Peyer's patch (tissue), 4 donors: ENCODE results near the gene SLF1. TPM values are rescaled to one million over a fixed set of nuclear protein-coding genes. Genes with fewer than 3 reads are reported as not detected.
A peak's percentile ranks its signal among the peaks of the same experiment; 100 is the strongest.
"Not testable (repeated sequence)": the region's sequence is repeated elsewhere in the genome, so short reads cannot be mapped to it uniquely, and the experiment has no call there.

Source experiments
- DNase-seq, 3 donors: peaks; one replicate each; pipeline ENCODE4 v3.0.0-alpha.2; 2017 to 2019
- H3K27ac ChIP-seq, 4 donors: fragments of 200-600 bp; sonication (generic); one replicate each; pipeline ENCODE4 v1.5.1; 2016 to 2019
- H3K27me3 ChIP-seq, 2 donors: fragments of 200-600 bp; sonication (generic); one replicate each; pipeline ENCODE4 v1.5.1; 2019
- H3K36me3 ChIP-seq, 3 donors: fragments of 200-600 bp; sonication (generic); one replicate each; pipeline ENCODE4 v1.5.1; 2016 to 2019
- H3K4me1 ChIP-seq, 4 donors: fragments of 200-600 bp; sonication (generic); one replicate each; pipeline ENCODE4 v1.5.1; 2016 to 2019
- H3K4me3 ChIP-seq, 4 donors: fragments of 200-600 bp; sonication (generic); 1 replicate in 3 of 4; 2 replicates in 1 of 4; pipeline ENCODE4 v1.5.1; 2016 to 2019; ENCODE audit warnings: mild to moderate bottlenecking in 1 of 4
- H3K9me3 ChIP-seq, 4 donors: fragments of 200-600 bp; sonication (generic); one replicate each; pipeline ENCODE4 v1.5.1; 2016 to 2019; ENCODE audit warnings: mild to moderate bottlenecking in 1 of 4
- POLR2A ChIP-seq, 2 donors: fragments of 450-650 bp; IDR thresholded peaks; one replicate each; pipeline ENCODE4 v1.5.1; 2017; ENCODE audit warnings: antibody characterized with exemption in 2 of 2, mild to moderate bottlenecking in 2 of 2, moderate library complexity in 2 of 2
- total RNA-seq, 4 donors: library from RNA; depleted of rRNA; stranded (reverse); fragments of >200 nt; gene quantifications; one replicate each; pipeline ENCODE4 v1.1.0, GENCODE V29; 2016
- TF ChIP-seq, protein P1 (sequence below), 6 experiments: fragments of 450-650 bp in 4 of 6; fragments of 200-600 bp in 2 of 6; sonication (generic) in 1 of 6; IDR thresholded peaks; one replicate each; pipeline ENCODE4 v1.5.1; 2017 to 2019; ENCODE audit warnings: antibody characterized with exemption in 6 of 6, mild to moderate bottlenecking in 3 of 6, moderate library complexity in 1 of 6

SLF1 gene
- total RNA-seq = 10 to 100 TPM; 17.8 to 27.9 (median 24.6) TPM

DNA sequence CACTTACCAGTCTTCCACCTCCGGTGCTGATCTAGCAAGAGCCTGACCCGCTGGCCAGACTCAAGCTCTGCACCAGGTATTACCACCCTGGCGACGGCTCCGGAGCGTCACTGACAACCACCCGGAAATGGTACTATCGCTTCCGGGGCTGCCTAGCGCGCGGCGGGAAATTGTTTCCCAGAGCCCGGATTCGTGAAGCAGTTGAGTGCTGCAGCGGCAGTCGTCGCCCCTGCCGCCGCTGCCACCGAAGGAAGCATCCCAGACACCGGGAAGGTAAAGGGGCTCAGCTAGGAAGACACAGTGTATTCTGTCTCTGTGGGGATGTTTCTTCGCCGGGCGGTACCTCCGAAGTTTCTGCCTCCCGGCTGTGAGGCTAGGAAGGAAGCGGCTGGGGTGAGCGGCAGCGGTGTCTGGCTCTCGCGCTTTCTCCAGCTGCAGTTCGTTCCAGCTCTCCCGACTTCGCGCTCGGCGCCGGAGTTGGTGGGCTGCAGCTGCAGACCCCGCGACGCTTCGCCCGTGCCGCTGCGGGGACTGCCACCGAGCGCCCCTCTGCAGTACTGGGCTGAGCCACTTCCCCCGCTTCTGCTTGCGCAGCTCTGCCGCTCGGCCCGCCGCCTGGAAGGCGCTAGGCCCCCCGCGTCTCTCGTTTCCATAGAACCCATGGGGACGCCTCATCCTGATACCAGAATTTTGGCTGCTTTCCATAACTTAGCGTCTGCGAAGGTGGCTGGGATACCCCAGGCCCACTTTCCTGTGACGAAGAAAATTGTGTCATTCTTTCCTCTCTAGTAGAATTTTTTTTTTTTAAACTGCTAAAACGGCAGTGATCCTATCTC lies at the start of gene SLF1, which contains the start of gene KIAA0825:
SLF1 (plus strand) TSS at position 177 of the 836 bp plus-strand sequence. CDS start 10,142 bp downstream, outside the sequence.
KIAA0825 (minus strand) TSS at position 112 of the 836 bp plus-strand sequence. CDS start 81,478 bp downstream, outside the sequence.
- peak within 1 kb of the TSS; percentile 64 to 83 (median 78) for H3K4me3 ChIP-seq
- DNase-seq = peak; percentile 86 to 94 (median 90)
- peak within 1 kb of the TSS; percentile 66 to 97 (median 83) for H3K27ac ChIP-seq

DNA sequence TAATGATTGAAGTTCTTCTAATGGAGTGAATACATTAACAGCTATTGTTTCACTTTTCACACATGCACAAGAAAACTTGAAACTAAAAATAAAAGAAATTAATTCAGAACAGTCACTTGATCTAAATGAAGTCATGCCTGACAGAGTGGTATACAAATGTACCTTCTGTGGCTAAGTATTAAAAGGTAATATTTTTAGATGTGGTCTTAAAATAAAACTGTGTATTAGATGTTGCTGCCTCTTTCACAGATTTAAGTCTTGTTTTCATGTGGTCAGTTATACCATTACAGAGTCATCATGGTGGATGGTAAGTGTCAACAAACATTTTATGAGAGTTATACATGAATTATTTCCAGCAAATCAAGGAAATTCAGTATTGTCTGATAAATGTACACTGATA lies 47.1 kb upstream of the SLF1 start:
- no peaks in the 10 kb centered on the region for H3K4me1 ChIP-seq
- DNase-seq = no peak
- no peaks in the 10 kb centered on the region for H3K9me3 ChIP-seq
- no peak overlapping the region for H3K4me3 ChIP-seq
- H3K36me3 ChIP-seq = no peaks in the 10 kb centered on the region
- H3K27ac ChIP-seq = no peak overlapping the region
- TF ChIP-seq POLR2A (IDR thresholded peaks at IDR 0.05) = no peak
- TF ChIP-seq, protein P1, sequence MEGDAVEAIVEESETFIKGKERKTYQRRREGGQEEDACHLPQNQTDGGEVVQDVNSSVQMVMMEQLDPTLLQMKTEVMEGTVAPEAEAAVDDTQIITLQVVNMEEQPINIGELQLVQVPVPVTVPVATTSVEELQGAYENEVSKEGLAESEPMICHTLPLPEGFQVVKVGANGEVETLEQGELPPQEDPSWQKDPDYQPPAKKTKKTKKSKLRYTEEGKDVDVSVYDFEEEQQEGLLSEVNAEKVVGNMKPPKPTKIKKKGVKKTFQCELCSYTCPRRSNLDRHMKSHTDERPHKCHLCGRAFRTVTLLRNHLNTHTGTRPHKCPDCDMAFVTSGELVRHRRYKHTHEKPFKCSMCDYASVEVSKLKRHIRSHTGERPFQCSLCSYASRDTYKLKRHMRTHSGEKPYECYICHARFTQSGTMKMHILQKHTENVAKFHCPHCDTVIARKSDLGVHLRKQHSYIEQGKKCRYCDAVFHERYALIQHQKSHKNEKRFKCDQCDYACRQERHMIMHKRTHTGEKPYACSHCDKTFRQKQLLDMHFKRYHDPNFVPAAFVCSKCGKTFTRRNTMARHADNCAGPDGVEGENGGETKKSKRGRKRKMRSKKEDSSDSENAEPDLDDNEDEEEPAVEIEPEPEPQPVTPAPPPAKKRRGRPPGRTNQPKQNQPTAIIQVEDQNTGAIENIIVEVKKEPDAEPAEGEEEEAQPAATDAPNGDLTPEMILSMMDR (IDR thresholded peaks at IDR 0.05) = no peak
- H3K27me3 ChIP-seq = no peaks in the 10 kb centered on the region

More for the DNA sequence above, at the start of gene SLF1, which contains the start of gene KIAA0825:
- Histone ChIP-seq H3K36me3 (no peaks in the 10 kb centered on the region), H3K4me1 (peaks cover 0 to 17% (median 0%) of the 10 kb centered on the region in 4 donors), H3K9me3 (no peaks in the 10 kb centered on the region), H3K27me3 (no peaks in the 10 kb centered on the region)
- no peak for TF ChIP-seq POLR2A (IDR thresholded peaks at IDR 0.05)
- TF ChIP-seq, protein P1 (IDR thresholded peaks at IDR 0.05) = peak in 1 of 6 experiments; percentile 12

DNA sequence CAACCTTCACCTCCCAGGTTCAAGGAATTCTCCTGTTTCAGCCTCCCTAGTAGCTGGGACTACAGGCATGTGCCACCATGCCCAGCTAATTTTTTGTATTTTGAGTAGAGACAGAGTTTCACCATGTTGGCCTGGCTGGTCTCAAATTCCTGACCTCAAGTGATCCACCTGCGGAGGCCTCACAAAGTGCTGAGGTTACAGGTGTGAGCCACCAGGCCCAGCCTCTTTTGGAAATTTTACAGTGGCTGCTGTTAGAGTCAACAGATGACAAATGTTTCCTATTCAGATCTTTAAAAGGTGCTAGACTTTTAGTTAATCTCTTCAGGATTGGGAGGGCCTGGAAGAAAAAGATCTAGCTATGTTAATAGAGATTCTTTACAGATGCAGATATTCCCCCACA lies 45.1 kb upstream of the SLF1 start:
- not testable (repeated sequence) for H3K27ac ChIP-seq, H3K36me3 ChIP-seq, DNase-seq, H3K4me3 ChIP-seq, H3K4me1 ChIP-seq, H3K9me3 ChIP-seq, H3K27me3 ChIP-seq

DNA sequence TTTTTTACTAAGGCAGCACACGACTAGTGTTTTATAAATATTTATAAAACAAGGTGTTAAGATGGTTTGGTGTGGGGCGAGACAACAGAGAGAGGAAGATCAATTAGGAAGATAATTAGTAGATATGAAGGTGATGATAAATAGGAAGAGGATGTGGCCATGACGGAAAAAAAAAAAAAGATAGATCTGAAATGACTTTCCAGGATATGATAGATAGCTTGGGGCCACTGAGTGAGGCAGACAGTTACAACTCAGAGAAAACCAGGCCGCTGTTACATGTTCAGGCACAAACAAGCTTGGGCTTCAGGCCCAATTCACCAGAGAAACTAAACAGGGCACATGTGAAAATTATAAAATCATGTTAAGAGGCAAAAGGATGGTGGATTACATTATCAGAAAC lies 43.3 kb upstream of the SLF1 start:
- no peaks in the 10 kb centered on the region for H3K4me1 ChIP-seq
- H3K27ac ChIP-seq = no peak overlapping the region
- H3K9me3 ChIP-seq = no peaks in the 10 kb centered on the region
- no peaks in the 10 kb centered on the region for H3K36me3 ChIP-seq
- TF ChIP-seq, protein P1 (IDR thresholded peaks at IDR 0.05) = no peak
- TF ChIP-seq POLR2A (IDR thresholded peaks at IDR 0.05) = no peak
- no peak overlapping the region for H3K4me3 ChIP-seq
- no peaks in the 10 kb centered on the region for H3K27me3 ChIP-seq
- no peak for DNase-seq

DNA sequence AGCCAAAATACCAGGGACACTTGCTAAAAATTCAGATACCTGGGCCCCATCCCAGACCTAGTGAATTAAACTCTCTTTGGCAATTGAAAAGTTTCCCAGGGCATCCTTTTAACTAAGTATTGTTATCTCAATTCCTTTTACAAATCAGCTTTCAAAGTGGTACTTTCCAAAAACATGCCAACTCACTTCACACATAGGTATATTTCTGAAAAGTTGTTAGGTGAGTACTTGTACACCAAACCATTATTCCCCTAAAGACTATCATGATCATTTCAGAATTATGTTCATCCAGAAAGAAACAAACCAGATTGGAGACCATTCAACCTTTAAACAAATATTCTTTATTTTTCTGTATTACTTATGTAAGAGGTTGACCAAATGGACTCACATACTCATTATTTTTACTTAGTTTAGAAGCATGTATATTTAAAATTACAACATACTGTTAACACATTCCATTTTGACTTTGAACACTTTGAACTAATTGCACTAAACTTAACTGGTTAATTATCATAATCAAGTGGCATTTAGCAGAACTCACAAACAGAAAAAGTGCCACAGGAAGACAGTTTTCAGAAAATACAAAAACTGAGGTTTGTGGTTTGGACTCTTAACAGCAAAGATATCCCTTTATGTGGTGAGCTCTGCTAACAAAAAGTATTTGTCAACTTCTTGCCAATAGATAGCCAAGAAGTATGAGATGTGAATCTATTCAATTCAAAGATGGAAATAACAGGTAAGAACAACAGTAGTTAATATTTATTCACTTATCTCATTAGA lies 40.8 kb upstream of the SLF1 start:
- DNase-seq = no peak
- no peak overlapping the region for H3K27ac ChIP-seq
- TF ChIP-seq, protein P1 (IDR thresholded peaks at IDR 0.05) = no peak
- no peak for TF ChIP-seq POLR2A (IDR thresholded peaks at IDR 0.05)
- H3K4me1 ChIP-seq = no peaks in the 10 kb centered on the region
- no peaks in the 10 kb centered on the region for H3K36me3 ChIP-seq
- no peak overlapping the region for H3K4me3 ChIP-seq
- no peaks in the 10 kb centered on the region for H3K27me3 ChIP-seq
- no peaks in the 10 kb centered on the region for H3K9me3 ChIP-seq
